HEK293T (cell line): ENCODE results near the gene MSI1.

ENCODE experiments used
- ARNT ChIP-seq: fragments of 450-650 bp; IDR thresholded peaks from 2 replicates; pipeline ENCODE4 v1.6.1; 2017; ENCODE audit warnings: mild to moderate bottlenecking
- BHLHE40 ChIP-seq: fragments of 450-650 bp; IDR thresholded peaks from 2 replicates; pipeline ENCODE4 v1.6.1; 2016; ENCODE audit warnings: mild to moderate bottlenecking, moderate library complexity, borderline replicate concordance
- FOXM1 ChIP-seq: fragments of 450-650 bp; IDR thresholded peaks from 2 replicates; pipeline ENCODE4 v1.6.1; 2017; ENCODE audit warnings: mild to moderate bottlenecking, borderline replicate concordance
- L3MBTL2 ChIP-seq: fragments of 450-650 bp; conservative IDR thresholded peaks from 2 replicates; pipeline ENCODE4 v1.6.1; 2016; ENCODE audit warnings: mild to moderate bottlenecking
- LEF1 ChIP-seq: fragments of 450-650 bp; IDR thresholded peaks from 2 replicates; pipeline ENCODE4 v1.6.1; 2017; ENCODE audit warnings: mild to moderate bottlenecking, borderline replicate concordance
- NFRKB ChIP-seq: fragments of 450-650 bp; IDR thresholded peaks from 2 replicates; pipeline ENCODE4 v1.6.1; 2016; ENCODE audit warnings: mild to moderate bottlenecking, moderate library complexity
- PKNOX1 ChIP-seq: fragments of 450-650 bp; IDR thresholded peaks from 2 replicates; pipeline ENCODE4 v1.6.1; 2016
- SP1 ChIP-seq: fragments of 450-650 bp; IDR thresholded peaks from 2 replicates; pipeline ENCODE4 v1.6.1; 2017
- TARDBP ChIP-seq: fragments of 450-650 bp; IDR thresholded peaks from 2 replicates; pipeline ENCODE4 v1.6.1; 2016

- TF ChIP-seq FOXM1 (no peak), ARNT (no peak), SP1 (no peak), L3MBTL2 (no peak), LEF1 (no peak), NFRKB (no peak), BHLHE40 (no peak), TARDBP (no peak), PKNOX1 (no peak)
Observed at GRCh38 chr12:120406069-120406468, 37.1 kb upstream of the MSI1 start.
